Measurements from ENCODE around the gene SLF2. TPM values are rescaled to one million over a fixed set of nuclear protein-coding genes. Genes with fewer than 3 reads are reported as not detected.

Gene SLF2
- total RNA-seq, 1 experiment from 2014 or later, result 13.6 TPM

- no peaks in the 10 kb centered on the region for H3K36me3 ChIP-seq (ENCODE audit: low read depth)
- no TSS peak for BruUV-seq (replicated peaks)
- no peak for TF ChIP-seq CTCF (conservative IDR thresholded peaks at IDR 0.05)
- no peak for TF ChIP-seq EZH2 (IDR thresholded peaks at IDR 0.05; ENCODE audit: low read depth)
- H3K4me3 ChIP-seq, result no peak overlapping the region
- intact Hi-C loops (cut with micrococcal nuclease; ENCODE audit: unreplicated experiment), result no loop called here
- H3K4me1 ChIP-seq (replicated peaks; ENCODE audit: insufficient read depth), result peaks cover 2% of the 10 kb centered on the region
- no peaks in the 10 kb centered on the region for H3K9me2 ChIP-seq (ENCODE audit: insufficient read depth)
- ChIA-PET POLR2A (ENCODE audit: unreplicated experiment) (no interaction called here), CTCF (no interaction called here)
- no peaks in the 10 kb centered on the region; the same call in 1 of the 2 replicates for H4K20me1 ChIP-seq (ENCODE audit: insufficient read depth)
- H3K27me3 ChIP-seq (ENCODE audit: insufficient read depth, low read depth), result no peaks in the 10 kb centered on the region
- no peak overlapping the region for H3K4me2 ChIP-seq
- H3K27ac ChIP-seq, result no peak overlapping the region
- DNase-seq, result no peak
- H3K79me2 ChIP-seq (ENCODE audit: low read depth), result 0 out of 2 replicates have a peak, but pooled peaks cover 5% of the 10 kb centered on the region
- no peaks in the 10 kb centered on the region for H3K9me3 ChIP-seq (ENCODE audit: insufficient read depth, low read depth)
- no peak overlapping the region for H2AFZ ChIP-seq
- H3F3A ChIP-seq (ENCODE audit: insufficient read depth, low read depth), result no peaks in the 10 kb centered on the region
Measured at GRCh38 chr10:101003639-101004206, 91.0 kb downstream of the SLF2 start.

GRCh38 chr10:101005361-101005760 is 92.6 kb downstream of the SLF2 start:
- H3K27ac ChIP-seq, result no peak overlapping the region
- intact Hi-C loops (cut with micrococcal nuclease; ENCODE audit: unreplicated experiment), result no loop called here
- no TSS peak for BruUV-seq (replicated peaks)
- no peaks in the 10 kb centered on the region for H3K27me3 ChIP-seq (ENCODE audit: insufficient read depth, low read depth)
- H3K79me2 ChIP-seq (ENCODE audit: low read depth), result 0 out of 2 replicates have a peak, but pooled peaks cover under 1% of the 10 kb centered on the region
- no peaks in the 10 kb centered on the region for H3K4me1 ChIP-seq (replicated peaks; ENCODE audit: insufficient read depth)
- no peaks in the 10 kb centered on the region for H3F3A ChIP-seq (ENCODE audit: insufficient read depth, low read depth)
- ChIA-PET CTCF (interaction anchor here (1.0 kb wide), 1 partner anchor 23 kb away, joined by 3 read pairs; no protein-coding TSS in a partner anchor), POLR2A (ENCODE audit: unreplicated experiment) (no interaction called here)
- no peak overlapping the region for H3K4me3 ChIP-seq
- no peaks in the 10 kb centered on the region for H3K9me3 ChIP-seq (ENCODE audit: insufficient read depth, low read depth)
- H3K36me3 ChIP-seq (ENCODE audit: low read depth), result no peaks in the 10 kb centered on the region
- no peak overlapping the region for H3K4me2 ChIP-seq
- DNase-seq, result no peak
- no peak overlapping the region for H2AFZ ChIP-seq
- no peaks in the 10 kb centered on the region for H3K9me2 ChIP-seq (ENCODE audit: insufficient read depth)
- TF ChIP-seq CTCF (conservative IDR thresholded peaks at IDR 0.05) (no peak), EZH2 (IDR thresholded peaks at IDR 0.05; ENCODE audit: low read depth) (no peak)
- no peaks in the 10 kb centered on the region; the same call in 1 of the 2 replicates for H4K20me1 ChIP-seq (ENCODE audit: insufficient read depth)

GRCh38 chr10:101005869-101006567 is 93.3 kb downstream of the SLF2 start:
- H3K27me3 ChIP-seq (ENCODE audit: insufficient read depth, low read depth), result no peaks in the 10 kb centered on the region
- no TSS peak for BruUV-seq (replicated peaks)
- ChIA-PET CTCF (interaction anchor here (1.0 kb wide), 1 partner anchor 22 kb away, joined by 3 read pairs; no protein-coding TSS in a partner anchor), POLR2A (ENCODE audit: unreplicated experiment) (no interaction called here)
- H3K9me2 ChIP-seq (ENCODE audit: insufficient read depth), result no peaks in the 10 kb centered on the region
- H3K9me3 ChIP-seq (ENCODE audit: insufficient read depth, low read depth), result no peaks in the 10 kb centered on the region
- H3K27ac ChIP-seq, result no peak overlapping the region
- no peak for TF ChIP-seq EZH2 (IDR thresholded peaks at IDR 0.05; ENCODE audit: low read depth)
- TF ChIP-seq CTCF (conservative IDR thresholded peaks at IDR 0.05), result no peak
- no peaks in the 10 kb centered on the region for H3K36me3 ChIP-seq (ENCODE audit: low read depth)
- no peaks in the 10 kb centered on the region for H3K79me2 ChIP-seq (ENCODE audit: low read depth)
- H3K4me2 ChIP-seq, result no peak overlapping the region
- H3K4me3 ChIP-seq, result no peak overlapping the region
- DNase-seq, result no peak
- intact Hi-C loops (cut with micrococcal nuclease; ENCODE audit: unreplicated experiment), result no loop called here
- H2AFZ ChIP-seq, result no peak overlapping the region
- H4K20me1 ChIP-seq (ENCODE audit: insufficient read depth), result no peaks in the 10 kb centered on the region; the same call in 1 of the 2 replicates
- no peaks in the 10 kb centered on the region for H3F3A ChIP-seq (ENCODE audit: insufficient read depth, low read depth)
- no peaks in the 10 kb centered on the region for H3K4me1 ChIP-seq (replicated peaks; ENCODE audit: insufficient read depth)

Data from PC-9 (cell line).